Liver (tissue), 9 donors: ENCODE measurements around the gene SLC35E3. TPM values are rescaled to one million over a fixed set of nuclear protein-coding genes. Genes with fewer than 3 reads are reported as not detected.

Source experiments
- DNase-seq: peaks from one replicate; pipeline ENCODE4 v3.0.0-alpha.2; 2017; ENCODE audit warnings: low spot score
- H3K27ac ChIP-seq, 2 donors: one replicate each; pipeline ENCODE4 v1.7.0; 2013; ENCODE audit warnings: inconsistent platforms in 2 of 2, low read length in 2 of 2, control low read depth in 1 of 2, low read depth in 1 of 2, mild to moderate bottlenecking in 1 of 2
- H3K27me3 ChIP-seq, 4 donors: one replicate each; pipeline versions ENCODE4 v1.6.1 to v1.7.0; 2013; ENCODE audit warnings: low read length in 3 of 4, inconsistent platforms in 1 of 4, mild to moderate bottlenecking in 1 of 4, moderate library complexity in 1 of 4; ENCODE audit not compliant: control insufficient read depth in 4 of 4, insufficient read depth in 4 of 4
- H3K36me3 ChIP-seq, 4 donors: one replicate each; pipeline versions ENCODE4 v1.6.1 to v1.7.0; 2013; ENCODE audit warnings: low read length in 3 of 4, mild to moderate bottlenecking in 3 of 4, low read depth in 1 of 4, moderate library complexity in 1 of 4; ENCODE audit not compliant: control insufficient read depth in 4 of 4, insufficient read depth in 3 of 4
- H3K4me1 ChIP-seq, 4 donors: one replicate each; pipeline versions ENCODE4 v1.6.1 to v1.7.0; 2013; ENCODE audit warnings: low read length in 3 of 4, mild to moderate bottlenecking in 3 of 4, moderate library complexity in 1 of 4; ENCODE audit not compliant: control insufficient read depth in 4 of 4, insufficient read depth in 4 of 4
- H3K4me3 ChIP-seq, 3 donors: one replicate each; pipeline versions ENCODE4 v1.6.1 to v1.7.0; 2013; ENCODE audit warnings: low read length in 3 of 3, control low read depth in 1 of 3, low read depth in 1 of 3, mild to moderate bottlenecking in 1 of 3
- H3K9ac ChIP-seq, 2 donors: one replicate each; pipeline ENCODE4 v1.7.0; 2013; ENCODE audit warnings: low read length in 2 of 2, mild to moderate bottlenecking in 2 of 2, moderate library complexity in 2 of 2, control low read depth in 1 of 2, low read depth in 1 of 2
- H3K9me3 ChIP-seq, 4 donors: one replicate each; pipeline versions ENCODE4 v1.6.1 to v1.7.0; 2013; ENCODE audit warnings: low read length in 3 of 4; ENCODE audit not compliant: control insufficient read depth in 4 of 4
- EGR1 ChIP-seq, 2 donors: IDR thresholded peaks; 2 replicates each; pipeline ENCODE4 v1.6.1; 2016 to 2018; ENCODE audit warnings: antibody characterized with exemption in 2 of 2, low read depth in 2 of 2
- FOXA1 ChIP-seq: IDR thresholded peaks from 2 replicates; pipeline ENCODE4 v1.6.1; 2016; ENCODE audit warnings: antibody characterized with exemption
- FOXA2 ChIP-seq: IDR thresholded peaks from 2 replicates; pipeline ENCODE4 v1.6.1; 2016; ENCODE audit warnings: antibody characterized with exemption
- GABPA ChIP-seq, 2 donors: IDR thresholded peaks in 1 of 2; conservative IDR thresholded peaks in 1 of 2; 2 replicates each; pipeline ENCODE4 v1.6.1; 2016; ENCODE audit warnings: antibody characterized with exemption in 2 of 2, mild to moderate bottlenecking in 1 of 2, moderate library complexity in 1 of 2
- HNF4A ChIP-seq, 2 donors: conservative IDR thresholded peaks; 2 replicates each; pipeline ENCODE4 v1.6.1; 2016; ENCODE audit warnings: antibody characterized with exemption in 2 of 2, mild to moderate bottlenecking in 2 of 2
- HNF4G ChIP-seq: IDR thresholded peaks from 2 replicates; pipeline ENCODE4 v1.6.1; 2016; ENCODE audit warnings: antibody characterized with exemption
- JUND ChIP-seq, 2 donors: IDR thresholded peaks; 2 replicates each; pipeline ENCODE4 v1.6.1; 2016; ENCODE audit warnings: antibody characterized with exemption in 2 of 2
- NR2F2 ChIP-seq: IDR thresholded peaks from 2 replicates; pipeline ENCODE4 v1.6.1; 2016; ENCODE audit warnings: antibody characterized with exemption
- RAD21 ChIP-seq, 2 donors: IDR thresholded peaks; 2 replicates each; pipeline ENCODE4 v1.6.1; 2016; ENCODE audit warnings: antibody characterized with exemption in 2 of 2, mild to moderate bottlenecking in 2 of 2
- REST ChIP-seq: IDR thresholded peaks from 2 replicates; pipeline ENCODE4 v1.6.1; 2016; ENCODE audit warnings: antibody characterized with exemption, mild to moderate bottlenecking
- RXRA ChIP-seq, 2 donors: IDR thresholded peaks; 2 replicates each; pipeline ENCODE4 v1.6.1; 2017 to 2018; ENCODE audit warnings: antibody characterized with exemption in 2 of 2, mild to moderate bottlenecking in 1 of 2
- SP1 ChIP-seq: IDR thresholded peaks from 2 replicates; pipeline ENCODE4 v1.6.1; 2018; ENCODE audit warnings: antibody characterized with exemption, mild to moderate bottlenecking
- TAF1 ChIP-seq: conservative IDR thresholded peaks from 2 replicates; pipeline ENCODE4 v1.6.1; 2016; ENCODE audit warnings: antibody characterized with exemption, mild to moderate bottlenecking
- YY1 ChIP-seq: IDR thresholded peaks from 2 replicates; pipeline ENCODE4 v1.6.1; 2016; ENCODE audit warnings: antibody characterized with exemption, mild to moderate bottlenecking
- WGBS: extraction: QIAGEN DNeasy Blood & Tissue Kit; methylation state at CpG from one replicate; pipeline ENCODE4 v1.1.7; 2013; 5-methylcytosine and 5-hydroxymethylcytosine counted together
- polyA plus RNA-seq, 2 donors: library from polyadenylated mRNA; stranded (reverse) in 1 of 2; unstranded in 1 of 2; fragments of 200-250 nt in 1 of 2; fragments of >200 nt in 1 of 2; fragmentation: Nextera tagmentation in 1 of 2; extraction: Ambion mirVana in 1 of 2; gene quantifications; one replicate each; pipeline versions ENCODE4 v1.2.1 to v1.2.3, GENCODE V29; 2013 to 2015
- total RNA-seq, 2 donors: library from RNA; depleted of rRNA; stranded (reverse); fragments of >200 nt; gene quantifications; one replicate each; pipeline ENCODE4 v1.2.3, GENCODE V29; 2014
- TF ChIP-seq, protein P1 (sequence below): IDR thresholded peaks from 2 replicates; pipeline ENCODE4 v1.6.1; 2016; ENCODE audit warnings: antibody characterized with exemption
- TF ChIP-seq, protein P2 (sequence below): IDR thresholded peaks from 2 replicates; pipeline ENCODE4 v1.6.1; 2016; ENCODE audit warnings: antibody characterized with exemption
- TF ChIP-seq, protein P3 (sequence below): IDR thresholded peaks from 2 replicates; pipeline ENCODE4 v1.6.1; 2016; ENCODE audit warnings: antibody characterized with exemption
- TF ChIP-seq, protein P4 (sequence below): fragments of 150-350 bp; IDR thresholded peaks from 2 replicates; pipeline ENCODE4 v1.5.1; 2017; ENCODE audit warnings: improper control_type of control experiment, low read depth, low read length; ENCODE audit not compliant: missing input control
- donor health status: healthy.
- donor health status: healthy.
- donor health status: healthy.
- donor health status: healthy.
- donor health status: healthy.

Gene SLC35E3
- total and polyA plus RNA-seq, 4 donors = 2.1 to 6.0 (median 4.6) TPM

GRCh38 chr12:68781728-68782127, 35.8 kb downstream of the SLC35E3 start:
- no peak overlapping the region for H3K9ac ChIP-seq
- no peaks in the 10 kb centered on the region for H3K36me3 ChIP-seq
- 96% methylated on average over 6 of the region's 6 CpGs for WGBS
- no peak for DNase-seq
- no peak overlapping the region for H3K27ac ChIP-seq
- peaks cover 3 to 10% (median 6%) of the 10 kb centered on the region in 4 donors for H3K4me1 ChIP-seq
- TF ChIP-seq, protein P1, sequence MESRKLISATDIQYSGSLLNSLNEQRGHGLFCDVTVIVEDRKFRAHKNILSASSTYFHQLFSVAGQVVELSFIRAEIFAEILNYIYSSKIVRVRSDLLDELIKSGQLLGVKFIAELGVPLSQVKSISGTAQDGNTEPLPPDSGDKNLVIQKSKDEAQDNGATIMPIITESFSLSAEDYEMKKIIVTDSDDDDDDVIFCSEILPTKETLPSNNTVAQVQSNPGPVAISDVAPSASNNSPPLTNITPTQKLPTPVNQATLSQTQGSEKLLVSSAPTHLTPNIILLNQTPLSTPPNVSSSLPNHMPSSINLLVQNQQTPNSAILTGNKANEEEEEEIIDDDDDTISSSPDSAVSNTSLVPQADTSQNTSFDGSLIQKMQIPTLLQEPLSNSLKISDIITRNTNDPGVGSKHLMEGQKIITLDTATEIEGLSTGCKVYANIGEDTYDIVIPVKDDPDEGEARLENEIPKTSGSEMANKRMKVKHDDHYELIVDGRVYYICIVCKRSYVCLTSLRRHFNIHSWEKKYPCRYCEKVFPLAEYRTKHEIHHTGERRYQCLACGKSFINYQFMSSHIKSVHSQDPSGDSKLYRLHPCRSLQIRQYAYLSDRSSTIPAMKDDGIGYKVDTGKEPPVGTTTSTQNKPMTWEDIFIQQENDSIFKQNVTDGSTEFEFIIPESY = no peak
- TF ChIP-seq RXRA (IDR thresholded peaks at IDR 0.05) (no peak), FOXA1 (no peak), GABPA (IDR thresholded peaks at IDR 0.05 in 1 of 2, conservative IDR thresholded peaks at IDR 0.05 in 1 of 2) (no peak), EGR1 (IDR thresholded peaks at IDR 0.05; ENCODE audit: low read depth in 2 of 2) (no peak), NR2F2 (no peak), REST (no peak), HNF4G (no peak), FOXA2 (no peak)
- no peak overlapping the region for H3K4me3 ChIP-seq
- no peaks in the 10 kb centered on the region for H3K9me3 ChIP-seq
- H3K27me3 ChIP-seq = no peaks in the 10 kb centered on the region

GRCh38 chr12:68784015-68784414, 38.0 kb downstream of the SLC35E3 start:
- WGBS = 83% methylated on average over 8 of the region's 8 CpGs
- no peaks in the 10 kb centered on the region for H3K9me3 ChIP-seq
- DNase-seq = no peak
- no peaks in the 10 kb centered on the region for H3K27me3 ChIP-seq
- H3K36me3 ChIP-seq = no peaks in the 10 kb centered on the region
- no peak overlapping the region for H3K27ac ChIP-seq
- peaks cover 3 to 26% (median 19%) of the 10 kb centered on the region in 4 donors for H3K4me1 ChIP-seq
- TF ChIP-seq FOXA1 (no peak), GABPA (IDR thresholded peaks at IDR 0.05 in 1 of 2, conservative IDR thresholded peaks at IDR 0.05 in 1 of 2) (no peak), HNF4G (no peak), FOXA2 (no peak), EGR1 (IDR thresholded peaks at IDR 0.05; ENCODE audit: low read depth in 2 of 2) (no peak), RAD21 (IDR thresholded peaks at IDR 0.05) (no peak), SP1 (no peak), YY1 (no peak), TAF1 (no peak), NR2F2 (no peak), JUND (IDR thresholded peaks at IDR 0.05) (no peak), REST (no peak), RXRA (IDR thresholded peaks at IDR 0.05) (no peak), HNF4A (conservative IDR thresholded peaks at IDR 0.05) (no peak)
- TF ChIP-seq, protein P2, sequence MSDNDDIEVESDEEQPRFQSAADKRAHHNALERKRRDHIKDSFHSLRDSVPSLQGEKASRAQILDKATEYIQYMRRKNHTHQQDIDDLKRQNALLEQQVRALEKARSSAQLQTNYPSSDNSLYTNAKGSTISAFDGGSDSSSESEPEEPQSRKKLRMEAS = no peak
- TF ChIP-seq, protein P3, sequence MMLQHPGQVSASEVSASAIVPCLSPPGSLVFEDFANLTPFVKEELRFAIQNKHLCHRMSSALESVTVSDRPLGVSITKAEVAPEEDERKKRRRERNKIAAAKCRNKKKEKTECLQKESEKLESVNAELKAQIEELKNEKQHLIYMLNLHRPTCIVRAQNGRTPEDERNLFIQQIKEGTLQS = no peak
- TF ChIP-seq, protein P4, sequence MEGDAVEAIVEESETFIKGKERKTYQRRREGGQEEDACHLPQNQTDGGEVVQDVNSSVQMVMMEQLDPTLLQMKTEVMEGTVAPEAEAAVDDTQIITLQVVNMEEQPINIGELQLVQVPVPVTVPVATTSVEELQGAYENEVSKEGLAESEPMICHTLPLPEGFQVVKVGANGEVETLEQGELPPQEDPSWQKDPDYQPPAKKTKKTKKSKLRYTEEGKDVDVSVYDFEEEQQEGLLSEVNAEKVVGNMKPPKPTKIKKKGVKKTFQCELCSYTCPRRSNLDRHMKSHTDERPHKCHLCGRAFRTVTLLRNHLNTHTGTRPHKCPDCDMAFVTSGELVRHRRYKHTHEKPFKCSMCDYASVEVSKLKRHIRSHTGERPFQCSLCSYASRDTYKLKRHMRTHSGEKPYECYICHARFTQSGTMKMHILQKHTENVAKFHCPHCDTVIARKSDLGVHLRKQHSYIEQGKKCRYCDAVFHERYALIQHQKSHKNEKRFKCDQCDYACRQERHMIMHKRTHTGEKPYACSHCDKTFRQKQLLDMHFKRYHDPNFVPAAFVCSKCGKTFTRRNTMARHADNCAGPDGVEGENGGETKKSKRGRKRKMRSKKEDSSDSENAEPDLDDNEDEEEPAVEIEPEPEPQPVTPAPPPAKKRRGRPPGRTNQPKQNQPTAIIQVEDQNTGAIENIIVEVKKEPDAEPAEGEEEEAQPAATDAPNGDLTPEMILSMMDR = no peak
- TF ChIP-seq, protein P1 = no peak
- H3K4me3 ChIP-seq = no peak overlapping the region
- no peak overlapping the region for H3K9ac ChIP-seq
